ENCODE measurements around the gene LAMB3. TPM values are rescaled to one million over a fixed set of nuclear protein-coding genes. Genes with fewer than 3 reads are reported as not detected.

The LAMB3 gene
- total RNA-seq, 1 experiment from 2014 or later = 70.2 TPM

GRCh38 chr1:209692745-209693504 lies 40.7 kb upstream of the LAMB3 start:
- DNase-seq (ENCODE audit: low read depth, low spot score) (peak; percentile 72), ATAC-seq (peak; percentile 80)
- Histone ChIP-seq H3K4me1 (ENCODE audit: control insufficient read depth in 1 of 2, insufficient read depth in 2 of 2, low read length in 2 of 2) (peaks cover 8 to 24% of the 10 kb centered on the region in 2 experiments; a peak in 3 of 4 replicates), H3K27me3 (ENCODE audit: insufficient read depth, low read length) (peaks cover 16% of the 10 kb centered on the region; the same call in 1 of the 2 replicates), H3K4me2 (ENCODE audit: low read length) (peak overlapping the region; percentile 47), H3K4me3 (replicated peaks in 1 of 2; ENCODE audit: low read depth in 1 of 2, low read length in 2 of 2) (no peak overlapping the region), H4K20me1 (ENCODE audit: insufficient read depth) (no peaks in the 10 kb centered on the region), H3K9ac (ENCODE audit: low read length) (no peak overlapping the region), H3K27ac (ENCODE audit: low read depth, low read length) (no peak overlapping the region), H3K79me2 (ENCODE audit: insufficient read depth, low read length) (no peaks in the 10 kb centered on the region), H3K9me2 (ENCODE audit: insufficient read depth) (no peaks in the 10 kb centered on the region), H2AFZ (ENCODE audit: low read depth, low read length, poor library complexity, severe bottlenecking) (peak overlapping the region; percentile 95), H3K9me3 (ENCODE audit: control insufficient read depth in 1 of 2, insufficient read depth in 1 of 2, low read depth in 1 of 2, low read length in 2 of 2) (no peaks in the 10 kb centered on the region), H3K36me3 (ENCODE audit: control insufficient read depth in 1 of 2, insufficient read depth in 2 of 2, low read length in 2 of 2) (no peaks in the 10 kb centered on the region)
- CTCF ChIA-PET = interaction anchor here (1.3 to 2.3 kb wide), 5 partner anchors 40 to 123 kb away, joined by 3 to 12 read pairs (median 4); no protein-coding TSS in a partner anchor
- intact Hi-C loops (cut with micrococcal nuclease) = loop anchor here (1.0 to 2.0 kb wide), 5 partner anchors 54 to 124 kb away; no protein-coding TSS in a partner anchor
- RAD21 ChIA-PET (ENCODE audit: low non-redundant PET in 1 of 2, low total read pairs in 2 of 2, uncharacterized antibody in 2 of 2, unreplicated experiment in 2 of 2) = interaction anchor here in 1 of 2 experiments (0.7 to 1.0 kb wide), 2 partner anchors 38 to 123 kb away, joined by 3 read pairs; no protein-coding TSS in a partner anchor
- BruUV-seq (replicated peaks) = no TSS peak
- TF ChIP-seq RAD21 (IDR thresholded peaks at IDR 0.05; ENCODE audit: low read depth) = peak; percentile 100
- TF ChIP-seq ELF1 (IDR thresholded peaks at IDR 0.05; ENCODE audit: borderline replicate concordance, low read depth) = no peak
- no peak for TF ChIP-seq SRF (IDR thresholded peaks at IDR 0.05; ENCODE audit: low read depth)
- TF ChIP-seq CTCF (IDR thresholded peaks at IDR 0.05 in 2 of 3, conservative IDR thresholded peaks at IDR 0.05 in 1 of 3; ENCODE audit: borderline replicate concordance in 1 of 3, insufficient read depth in 1 of 3, low read depth in 2 of 3, low read length in 2 of 3) = peak; percentile 68 to 98 (median 87)
- no peak for TF ChIP-seq SIN3A (IDR thresholded peaks at IDR 0.05; ENCODE audit: low read depth)
- no peak for TF ChIP-seq REST (IDR thresholded peaks at IDR 0.05; ENCODE audit: low read depth)
- TF ChIP-seq EGR1 (IDR thresholded peaks at IDR 0.05; ENCODE audit: low read depth) = no peak
- no peak for TF ChIP-seq SP1 (IDR thresholded peaks at IDR 0.05; ENCODE audit: low read depth)
- TF ChIP-seq POLR2AphosphoS5 (IDR thresholded peaks at IDR 0.05; ENCODE audit: low read depth, low read length) = no peak
- peak; percentile 51 for TF ChIP-seq YY1 (IDR thresholded peaks at IDR 0.05; ENCODE audit: extremely low read depth, insufficient replicate concordance, low read depth, low read length)
- TF ChIP-seq EZH2phosphoT487 (IDR thresholded peaks at IDR 0.05; ENCODE audit: borderline replicate concordance) = no peak
- TF ChIP-seq ZNF274 (IDR thresholded peaks at IDR 0.05; ENCODE audit: low read depth, low read length) = no peak
- POLR2A ChIA-PET = interaction anchor here (1.5 kb wide), 1 partner anchor 37 kb away, joined by 3 read pairs; no protein-coding TSS in a partner anchor
